ENCODE measurements around the gene LRMDA.
"Not testable (repeated sequence)": the region's sequence is repeated elsewhere in the genome, so short reads cannot be mapped to it uniquely, and the experiment has no call there.

Gene LRMDA

GRCh38 chr10:76558996-76559891, 1127.8 kb downstream of the LRMDA start:
- no peak for ATAC-seq (replicated peaks)
- H3K27ac Mint-ChIP-seq, result no peak overlapping the region
- H3K27me3 Mint-ChIP-seq, result no peaks in the 10 kb centered on the region
- H3K4me1 Mint-ChIP-seq (ENCODE audit: low read depth in 2 of 2), result no peaks in the 10 kb centered on the region
- no peak overlapping the region for H3K4me3 Mint-ChIP-seq
- peaks cover 5 to 8% of the 10 kb centered on the region in 2 donors for H3K9me3 Mint-ChIP-seq
- H3K36me3 Mint-ChIP-seq (ENCODE audit: insufficient read depth), result peaks cover 2% of the 10 kb centered on the region
- no peak for DNase-seq

- Mint-ChIP-seq H3K4me1 (ENCODE audit: low read depth in 2 of 2) (no peaks in the 10 kb centered on the region), H3K27ac (no peak overlapping the region), H3K36me3 (ENCODE audit: insufficient read depth) (peaks cover 2% of the 10 kb centered on the region), H3K4me3 (no peak overlapping the region), H3K27me3 (no peaks in the 10 kb centered on the region), H3K9me3 (peaks cover 5 to 8% of the 10 kb centered on the region in 2 donors)
- no peak for DNase-seq
- ATAC-seq (replicated peaks), result no peak
Observed at GRCh38 chr10:76559892-76560220, 1128.4 kb downstream of the LRMDA start.

GRCh38 chr10:76560338-76560737, 1128.9 kb downstream of the LRMDA start:
- ATAC-seq (replicated peaks) (no peak), DNase-seq (no peak)
- no peak overlapping the region for H3K4me3 Mint-ChIP-seq
- H3K27ac Mint-ChIP-seq, result no peak overlapping the region
- H3K9me3 Mint-ChIP-seq, result peaks cover 5 to 8% of the 10 kb centered on the region in 2 donors
- H3K36me3 Mint-ChIP-seq (ENCODE audit: insufficient read depth), result peaks cover 2% of the 10 kb centered on the region
- no peaks in the 10 kb centered on the region for H3K27me3 Mint-ChIP-seq
- no peaks in the 10 kb centered on the region for H3K4me1 Mint-ChIP-seq (ENCODE audit: low read depth in 2 of 2)

GRCh38 chr10:76563286-76563685, 1131.9 kb downstream of the LRMDA start:
- Mint-ChIP-seq H3K9me3 (peaks cover 7 to 15% of the 10 kb centered on the region in 2 donors), H3K36me3 (ENCODE audit: insufficient read depth) (no peaks in the 10 kb centered on the region), H3K4me3 (no peak overlapping the region), H3K4me1 (ENCODE audit: low read depth in 2 of 2) (no peaks in the 10 kb centered on the region), H3K27me3 (no peaks in the 10 kb centered on the region), H3K27ac (no peak overlapping the region)
- DNase-seq, result no peak
- no peak for ATAC-seq (replicated peaks)

- ATAC-seq (replicated peaks) (no peak), DNase-seq (no peak)
- Mint-ChIP-seq H3K4me3 (no peak overlapping the region), H3K27me3 (no peaks in the 10 kb centered on the region), H3K9me3 (peaks cover 6 to 10% of the 10 kb centered on the region in 2 donors), H3K27ac (no peak overlapping the region), H3K36me3 (ENCODE audit: insufficient read depth) (peaks cover 1% of the 10 kb centered on the region), H3K4me1 (ENCODE audit: low read depth in 2 of 2) (no peaks in the 10 kb centered on the region)
Observed at GRCh38 chr10:76572021-76572420, 1140.6 kb downstream of the LRMDA start.

- no peak for ATAC-seq (replicated peaks)
- H3K4me1 Mint-ChIP-seq (ENCODE audit: low read depth in 2 of 2), result no peaks in the 10 kb centered on the region
- peaks cover 2% of the 10 kb centered on the region for H3K36me3 Mint-ChIP-seq (ENCODE audit: insufficient read depth)
- DNase-seq, result no peak
- H3K4me3 Mint-ChIP-seq, result no peak overlapping the region
- no peak overlapping the region for H3K27ac Mint-ChIP-seq
- peaks cover 6 to 19% of the 10 kb centered on the region in 2 donors for H3K9me3 Mint-ChIP-seq
- no peaks in the 10 kb centered on the region for H3K27me3 Mint-ChIP-seq
Observed at GRCh38 chr10:76576276-76576962, 1145.0 kb downstream of the LRMDA start.

- DNase-seq, result no peak
Observed at GRCh38 chr10:76577455-76577854, 1146.0 kb downstream of the LRMDA start.

GRCh38 chr10:76581506-76582256, 1150.3 kb downstream of the LRMDA start:
- no peaks in the 10 kb centered on the region for H3K27me3 Mint-ChIP-seq
- no peak for DNase-seq
- H3K4me1 Mint-ChIP-seq (ENCODE audit: low read depth in 2 of 2), result no peaks in the 10 kb centered on the region
- H3K9me3 Mint-ChIP-seq, result peaks cover 12 to 15% of the 10 kb centered on the region in 2 donors
- ATAC-seq (replicated peaks), result no peak
- H3K36me3 Mint-ChIP-seq (ENCODE audit: insufficient read depth), result peaks cover 2% of the 10 kb centered on the region
- no peak overlapping the region for H3K4me3 Mint-ChIP-seq
- H3K27ac Mint-ChIP-seq, result no peak overlapping the region

More at GRCh38 chr10:76577455-76577854, 1146.0 kb downstream of the LRMDA start:
- ATAC-seq (replicated peaks), result no peak
- peaks cover 2% of the 10 kb centered on the region for H3K36me3 Mint-ChIP-seq (ENCODE audit: insufficient read depth)
- H3K4me1 Mint-ChIP-seq (ENCODE audit: low read depth in 2 of 2), result no peaks in the 10 kb centered on the region
- H3K4me3 Mint-ChIP-seq, result no peak overlapping the region
- no peaks in the 10 kb centered on the region for H3K27me3 Mint-ChIP-seq
- H3K27ac Mint-ChIP-seq, result no peak overlapping the region
- H3K9me3 Mint-ChIP-seq, result peaks cover 12 to 21% of the 10 kb centered on the region in 2 donors

- Mint-ChIP-seq H3K9me3 (peaks cover 12 to 13% of the 10 kb centered on the region in 2 donors), H3K27me3 (no peaks in the 10 kb centered on the region), H3K4me3 (no peak overlapping the region), H3K27ac (no peak overlapping the region), H3K4me1 (ENCODE audit: low read depth in 2 of 2) (no peaks in the 10 kb centered on the region), H3K36me3 (ENCODE audit: insufficient read depth) (no peaks in the 10 kb centered on the region)
- DNase-seq, result no peak
- ATAC-seq (replicated peaks), result no peak
Observed at GRCh38 chr10:76582531-76582930, 1151.1 kb downstream of the LRMDA start.

- Mint-ChIP-seq H3K27me3 (no peaks in the 10 kb centered on the region), H3K36me3 (ENCODE audit: insufficient read depth) (no peaks in the 10 kb centered on the region), H3K4me1 (ENCODE audit: low read depth in 2 of 2) (no peaks in the 10 kb centered on the region), H3K4me3 (no peak overlapping the region), H3K9me3 (peaks cover 8 to 12% of the 10 kb centered on the region in 2 donors), H3K27ac (no peak overlapping the region)
- ATAC-seq (replicated peaks), result no peak
- no peak for DNase-seq
Observed at GRCh38 chr10:76583711-76584161, 1152.3 kb downstream of the LRMDA start.

- H3K36me3 Mint-ChIP-seq (ENCODE audit: insufficient read depth); ATAC-seq (replicated peaks); H3K27me3 Mint-ChIP-seq; H3K4me1 Mint-ChIP-seq (ENCODE audit: low read depth in 2 of 2); H3K27ac Mint-ChIP-seq; H3K4me3 Mint-ChIP-seq; DNase-seq: not testable (repeated sequence)
- peaks cover 4 to 12% of the 10 kb centered on the region in 2 donors for H3K9me3 Mint-ChIP-seq
Observed at GRCh38 chr10:76584466-76584865, 1153.0 kb downstream of the LRMDA start.
